HEK293 (cell line): Measurements from ENCODE around the gene TTC23.
A peak's percentile ranks its signal among the peaks of the same experiment; 100 is the strongest.

Source experiments
- CTCF ChIA-PET: fragments of 350-600 bp; formaldehyde crosslinking; extraction: SDS; loops from one replicate; lab custom pipeline; 2021; ENCODE audit warnings: antibody characterized with exemption; lab: Yijun Ruan, JAX
- POLR2A ChIA-PET: fragments of 300-600 bp; formaldehyde crosslinking; extraction: SDS; loops from one replicate; lab custom pipeline; 2020; ENCODE audit warnings: antibody characterized with exemption, inconsistent platforms; lab: Yijun Ruan, JAX
- H3K27ac ChIP-seq: fragments of 200-500 bp; sonication (Bioruptor generic); 2 replicates; pipeline ENCODE4 v1.5.1; 2014; ENCODE audit warnings: low read depth, low read length, control low read depth, inconsistent platforms; ENCODE audit errors: extremely low read depth
- H3K36me3 ChIP-seq, 2 experiments: fragments of 200-500 bp in 1 of 2; sonication (Bioruptor generic) in 1 of 2; 1 replicate in 1 of 2; 2 replicates in 1 of 2; pipeline ENCODE4 v1.5.1; 2014 to 2017; ENCODE audit warnings: inconsistent platforms in 2 of 2, low read length in 2 of 2; ENCODE audit not compliant: control insufficient read depth in 2 of 2, insufficient read depth in 1 of 2
- H3K4me1 ChIP-seq: fragments of 200-500 bp; sonication (Bioruptor generic); 2 replicates; pipeline ENCODE4 v1.5.1; 2014; ENCODE audit warnings: mild to moderate bottlenecking, low read length, inconsistent platforms; ENCODE audit not compliant: control insufficient read depth, insufficient read depth
- H3K4me3 ChIP-seq: 2 replicates; pipeline ENCODE4 v1.5.1; 2011; ENCODE audit warnings: low read depth, mild to moderate bottlenecking, control low read depth, low read length, moderate library complexity
- H3K9me3 ChIP-seq: fragments of 200-500 bp; sonication (Bioruptor generic); 2 replicates; pipeline ENCODE4 v1.5.1; 2014; ENCODE audit warnings: low read depth, low read length, inconsistent platforms; ENCODE audit not compliant: control insufficient read depth, insufficient read depth
- GLI4 ChIP-seq: fragments of 450-650 bp; formaldehyde crosslinking; IDR thresholded peaks from 2 replicates; pipeline ENCODE4 v1.5.1; 2016; ENCODE audit warnings: missing biosample characterization, missing genetic modification characterization
- KLF16 ChIP-seq: fragments of 450-650 bp; formaldehyde crosslinking; IDR thresholded peaks from 2 replicates; pipeline ENCODE4 v1.5.1; 2017; ENCODE audit warnings: missing biosample characterization, missing genetic modification characterization
- MEIS1 ChIP-seq: sonication (generic); formaldehyde crosslinking; IDR thresholded peaks from 2 replicates; pipeline ENCODE4 v1.8.1; 2022; ENCODE audit warnings: missing genetic modification reagents, mild to moderate bottlenecking, borderline replicate concordance
- MYNN ChIP-seq: fragments of 450-650 bp; formaldehyde crosslinking; IDR thresholded peaks from 2 replicates; pipeline ENCODE4 v1.5.1; 2016; ENCODE audit warnings: missing biosample characterization, missing genetic modification characterization, borderline replicate concordance
- SCRT1 ChIP-seq: fragments of 450-650 bp; formaldehyde crosslinking; IDR thresholded peaks from 2 replicates; pipeline ENCODE4 v1.5.1; 2016; ENCODE audit warnings: missing biosample characterization, missing genetic modification characterization, borderline replicate concordance
- TRIM28 ChIP-seq: IDR thresholded peaks from 2 replicates; pipeline ENCODE4 v1.6.1; 2011; ENCODE audit warnings: low read length, control low read depth, borderline replicate concordance
- ZBTB11 ChIP-seq: fragments of 450-650 bp; formaldehyde crosslinking; conservative IDR thresholded peaks from 2 replicates; pipeline ENCODE4 v1.5.1; 2016; ENCODE audit warnings: low read depth, missing biosample characterization, missing genetic modification characterization
- ZIC2 ChIP-seq: fragments of 450-650 bp; formaldehyde crosslinking; IDR thresholded peaks from 2 replicates; pipeline ENCODE4 v1.5.1; 2016; ENCODE audit warnings: missing biosample characterization, missing genetic modification characterization
- ZNF239 ChIP-seq: fragments of 450-650 bp; formaldehyde crosslinking; IDR thresholded peaks from 2 replicates; pipeline ENCODE4 v1.5.1; 2016; ENCODE audit warnings: missing biosample characterization, missing genetic modification characterization
- ZNF394 ChIP-seq: fragments of 450-650 bp; formaldehyde crosslinking; IDR thresholded peaks from 2 replicates; pipeline ENCODE4 v1.5.1; 2016; ENCODE audit warnings: missing biosample characterization, missing genetic modification characterization, mild to moderate bottlenecking, moderate library complexity, borderline replicate concordance
- ZNF529 ChIP-seq: fragments of 450-650 bp; formaldehyde crosslinking; IDR thresholded peaks from 2 replicates; pipeline ENCODE4 v1.5.1; 2017; ENCODE audit warnings: missing genetic modification characterization, missing biosample characterization; ENCODE audit not compliant: insufficient replicate concordance
- ZNF555 ChIP-seq: fragments of 450-650 bp; formaldehyde crosslinking; conservative IDR thresholded peaks from 2 replicates; pipeline ENCODE4 v1.5.1; 2017; ENCODE audit warnings: missing biosample characterization, mild to moderate bottlenecking, missing genetic modification characterization, inconsistent platforms
- ZNF596 ChIP-seq: fragments of 450-650 bp; IDR thresholded peaks from 2 replicates; pipeline ENCODE4 v1.5.0; 2018; ENCODE audit warnings: missing biosample characterization, mild to moderate bottlenecking, missing genetic modification characterization, moderate library complexity
- ZNF624 ChIP-seq: fragments of 450-650 bp; formaldehyde crosslinking; IDR thresholded peaks from 2 replicates; pipeline ENCODE4 v1.5.1; 2017; ENCODE audit warnings: missing biosample characterization, missing genetic modification characterization
- ZNF747 ChIP-seq: fragments of 450-650 bp; formaldehyde crosslinking; IDR thresholded peaks from 2 replicates; pipeline ENCODE4 v1.5.1; 2016; ENCODE audit warnings: missing biosample characterization, missing genetic modification characterization
- ZNF76 ChIP-seq: fragments of 450-650 bp; formaldehyde crosslinking; IDR thresholded peaks from 2 replicates; pipeline ENCODE4; 2016; ENCODE audit warnings: low read depth, missing biosample characterization, missing genetic modification characterization, borderline replicate concordance
- TF ChIP-seq, protein P1 (sequence below): fragments of 450-650 bp; formaldehyde crosslinking; IDR thresholded peaks from 2 replicates; pipeline ENCODE4 v1.5.1; 2017; ENCODE audit warnings: missing biosample characterization, missing genetic modification characterization
- TF ChIP-seq, protein P2 (sequence below): fragments of 450-650 bp; formaldehyde crosslinking; IDR thresholded peaks from 2 replicates; pipeline ENCODE4 v1.5.1; 2016; ENCODE audit warnings: missing biosample characterization, missing genetic modification characterization

Gene TTC23

GRCh38 chr15:99182791-99183190 is 66.6 kb downstream of the TTC23 start:
- Histone ChIP-seq H3K27ac (no peak overlapping the region), H3K9me3 (no peaks in the 10 kb centered on the region)
- TF ChIP-seq ZNF624 (tag by site-specific recombination) (no peak), ZBTB11 (tag by site-specific recombination) (no peak), ZNF596 (tag by site-specific recombination) (no peak), ZNF747 (tag by site-specific recombination) (no peak), ZNF394 (no peak), GLI4 (tag by site-specific recombination) (no peak), ZNF76 (tag by site-specific recombination) (no peak), KLF16 (tag by site-specific recombination) (no peak), SCRT1 (tag by site-specific recombination) (no peak), MEIS1 (CRISPR knock-in tag) (no peak), ZNF555 (tag by site-specific recombination) (no peak), MYNN (tag by site-specific recombination) (no peak), ZNF239 (no peak)
- TF ChIP-seq, protein P1, sequence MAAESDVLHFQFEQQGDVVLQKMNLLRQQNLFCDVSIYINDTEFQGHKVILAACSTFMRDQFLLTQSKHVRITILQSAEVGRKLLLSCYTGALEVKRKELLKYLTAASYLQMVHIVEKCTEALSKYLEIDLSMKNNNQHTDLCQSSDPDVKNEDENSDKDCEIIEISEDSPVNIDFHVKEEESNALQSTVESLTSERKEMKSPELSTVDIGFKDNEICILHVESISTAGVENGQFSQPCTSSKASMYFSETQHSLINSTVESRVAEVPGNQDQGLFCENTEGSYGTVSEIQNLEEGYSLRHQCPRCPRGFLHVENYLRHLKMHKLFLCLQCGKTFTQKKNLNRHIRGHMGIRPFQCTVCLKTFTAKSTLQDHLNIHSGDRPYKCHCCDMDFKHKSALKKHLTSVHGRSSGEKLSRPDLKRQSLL: no peak
- TF ChIP-seq, protein P2, sequence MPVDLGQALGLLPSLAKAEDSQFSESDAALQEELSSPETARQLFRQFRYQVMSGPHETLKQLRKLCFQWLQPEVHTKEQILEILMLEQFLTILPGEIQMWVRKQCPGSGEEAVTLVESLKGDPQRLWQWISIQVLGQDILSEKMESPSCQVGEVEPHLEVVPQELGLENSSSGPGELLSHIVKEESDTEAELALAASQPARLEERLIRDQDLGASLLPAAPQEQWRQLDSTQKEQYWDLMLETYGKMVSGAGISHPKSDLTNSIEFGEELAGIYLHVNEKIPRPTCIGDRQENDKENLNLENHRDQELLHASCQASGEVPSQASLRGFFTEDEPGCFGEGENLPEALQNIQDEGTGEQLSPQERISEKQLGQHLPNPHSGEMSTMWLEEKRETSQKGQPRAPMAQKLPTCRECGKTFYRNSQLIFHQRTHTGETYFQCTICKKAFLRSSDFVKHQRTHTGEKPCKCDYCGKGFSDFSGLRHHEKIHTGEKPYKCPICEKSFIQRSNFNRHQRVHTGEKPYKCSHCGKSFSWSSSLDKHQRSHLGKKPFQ (tag by site-specific recombination): no peak
- TF ChIP-seq, all 188 proteins: peak for 0
- H3K4me1 ChIP-seq: no peaks in the 10 kb centered on the region
- no peak overlapping the region for H3K4me3 ChIP-seq
- CTCF ChIA-PET: no interaction called here
- POLR2A ChIA-PET: no interaction called here
- peaks cover 0 to 9% of the 10 kb centered on the region in 2 experiments; a peak in 2 of 3 replicates for H3K36me3 ChIP-seq

- H3K4me1 ChIP-seq: peaks cover 3% of the 10 kb centered on the region; the same call in 1 of the 2 replicates
- H3K4me3 ChIP-seq: no peak overlapping the region
- H3K27ac ChIP-seq: no peak overlapping the region
- POLR2A ChIA-PET: no interaction called here
- CTCF ChIA-PET: interaction anchor here (1.0 kb wide), 1 partner anchor 105 kb away, joined by 3 read pairs; no protein-coding TSS in a partner anchor
- H3K36me3 ChIP-seq: peaks cover 0 to 9% of the 10 kb centered on the region in 2 experiments; a peak in 2 of 3 replicates
- TF ChIP-seq TRIM28 (0 out of 2 replicates have a peak, but pooled peaks have one; percentile 24), ZNF529 (tag by site-specific recombination) (no peak), ZIC2 (tag by site-specific recombination) (peak; percentile 36; the same call in 1 of the 2 replicates)
- H3K9me3 ChIP-seq: no peaks in the 10 kb centered on the region
Observed at GRCh38 chr15:99181545-99181971, 67.8 kb downstream of the TTC23 start.
